HG02759 (cell line): ENCODE measurements around the gene PRKAR1B.

Experiments used
- ATAC-seq: cut with Tn5 transposase; IDR thresholded peaks from one replicate; pipeline ENCODE4 v1.9.1; 2021; ENCODE audit warnings: mild to moderate bottlenecking, moderate library complexity; ENCODE audit not compliant: unreplicated experiment

Gene PRKAR1B

GRCh38 chr7:545470-545869 lies 181.6 kb downstream of the PRKAR1B start:
- ATAC-seq: no peak

GRCh38 chr7:544338-545221 lies 182.5 kb downstream of the PRKAR1B start:
- no peak for ATAC-seq

GRCh38 chr7:543501-544337 lies 183.4 kb downstream of the PRKAR1B start:
- no peak for ATAC-seq

GRCh38 chr7:542713-543500 lies 184.2 kb downstream of the PRKAR1B start:
- ATAC-seq: no peak

- no peak for ATAC-seq
Observed at GRCh38 chr7:542131-542712, 184.9 kb downstream of the PRKAR1B start.

GRCh38 chr7:541661-542060 lies 185.4 kb downstream of the PRKAR1B start:
- no peak for ATAC-seq

- no peak for ATAC-seq
Observed at GRCh38 chr7:540997-541396, 186.1 kb downstream of the PRKAR1B start.

- ATAC-seq: no peak
Observed at GRCh38 chr7:540579-540978, 186.5 kb downstream of the PRKAR1B start.

GRCh38 chr7:539731-540411 lies 187.2 kb downstream of the PRKAR1B start:
- no peak for ATAC-seq

- ATAC-seq: no peak
Observed at GRCh38 chr7:538764-539685, 188.1 kb downstream of the PRKAR1B start.

GRCh38 chr7:537911-538634 lies 189.0 kb downstream of the PRKAR1B start:
- no peak for ATAC-seq

- ATAC-seq: no peak
Observed at GRCh38 chr7:536231-536630, 190.8 kb downstream of the PRKAR1B start.

GRCh38 chr7:534959-535358 lies 192.1 kb downstream of the PRKAR1B start:
- ATAC-seq: no peak

GRCh38 chr7:534075-534474 lies 193.0 kb downstream of the PRKAR1B start:
- no peak for ATAC-seq

GRCh38 chr7:533266-533665 lies 193.8 kb downstream of the PRKAR1B start:
- no peak for ATAC-seq

- ATAC-seq: no peak
Observed at GRCh38 chr7:532379-533143, 194.5 kb downstream of the PRKAR1B start.

GRCh38 chr7:531777-532176 lies 195.3 kb downstream of the PRKAR1B start:
- ATAC-seq: no peak

GRCh38 chr7:528451-528850 lies 198.6 kb downstream of the PRKAR1B start:
- no peak for ATAC-seq
